ENCODE results near the gene MCIDAS.

MCIDAS gene

DNA sequence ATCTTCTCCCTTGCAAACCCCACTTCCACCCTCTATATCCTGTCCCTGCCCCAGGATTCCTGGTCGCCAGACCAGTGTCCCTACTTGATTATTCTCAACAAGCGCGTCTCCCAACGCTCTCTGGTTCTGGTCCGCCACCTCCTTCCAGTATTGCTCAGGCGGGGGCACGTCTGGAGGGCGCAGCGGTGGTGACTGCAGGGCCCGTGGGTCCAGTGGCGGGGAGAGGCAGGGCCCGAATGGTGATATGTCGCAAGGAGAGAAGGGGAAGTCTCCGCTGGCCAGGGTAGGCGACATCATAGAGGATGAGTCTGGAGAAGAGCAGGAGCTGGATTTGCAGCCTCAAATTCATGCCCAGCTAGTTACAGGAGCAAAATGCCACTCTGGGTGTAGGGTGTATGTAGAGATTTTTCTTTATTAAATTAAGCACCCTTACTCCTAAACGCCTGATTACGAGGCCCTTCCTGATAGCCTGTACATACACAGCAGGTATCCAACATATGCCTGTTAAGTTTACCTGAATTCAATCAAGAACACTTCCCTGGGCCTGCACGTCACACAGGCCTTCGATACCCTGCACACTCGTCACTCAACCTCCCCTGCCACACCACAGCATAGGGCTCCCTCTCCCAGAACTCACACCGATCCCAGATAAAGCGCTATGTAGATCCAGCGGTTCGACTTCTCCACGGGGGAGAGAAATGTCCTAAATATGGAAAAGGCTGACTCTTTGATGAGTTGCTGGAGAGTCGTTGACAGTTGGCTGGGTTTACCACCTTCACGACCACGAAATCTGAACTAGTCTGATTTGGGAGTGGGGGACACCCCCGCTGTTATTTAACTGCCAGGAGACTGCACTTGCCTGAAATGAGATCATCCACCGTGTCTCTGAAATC is 4.8 kb downstream of the MCIDAS start:
- DNase-seq (ENCODE audit: low read depth): no peak

- DNase-seq (ENCODE audit: low read depth): no peak
These were observed 6.5 kb downstream of the MCIDAS start for GRCh38 chr5:55220433-55221185.

DNA sequence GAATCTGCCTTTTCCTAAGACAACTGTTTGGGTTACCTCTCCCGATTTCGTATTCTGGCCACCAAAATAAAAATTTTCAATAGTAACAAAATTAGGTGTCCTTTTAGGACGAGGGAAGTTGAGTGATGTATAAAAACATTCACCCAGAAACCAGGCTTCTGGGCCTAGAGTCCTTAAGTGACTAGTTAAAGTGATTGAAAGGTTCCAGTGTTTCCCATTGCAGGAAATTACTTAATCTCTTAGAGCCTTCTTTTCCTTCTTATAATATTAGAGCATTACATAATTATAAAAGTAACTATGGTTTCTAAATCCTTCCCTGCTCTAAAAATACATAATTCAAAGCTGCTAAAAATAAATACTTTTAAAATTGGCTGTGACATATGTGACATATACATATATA is 7.3 kb downstream of the MCIDAS start:
- DNase-seq (ENCODE audit: low read depth): no peak

DNA sequence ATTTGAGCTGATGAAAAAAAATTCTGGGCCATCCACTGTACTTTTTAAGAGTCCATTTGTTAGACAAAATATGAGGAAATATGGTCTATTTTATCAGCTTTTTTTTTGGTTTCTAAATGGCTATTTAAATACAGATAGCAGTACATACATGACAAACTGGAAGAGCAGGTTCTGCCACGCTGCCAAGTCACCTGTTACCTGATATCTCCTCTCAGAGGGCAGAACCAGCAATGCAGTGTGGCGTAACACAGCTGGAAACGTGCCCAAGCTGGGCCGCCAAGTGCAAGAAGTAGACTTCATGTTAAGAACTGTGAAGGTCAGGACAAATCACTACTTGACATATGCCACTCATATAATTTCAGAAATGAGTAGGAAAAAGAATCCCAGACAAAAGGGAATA is 8.1 kb downstream of the MCIDAS start:
- no peak for DNase-seq (ENCODE audit: low read depth)

- DNase-seq (ENCODE audit: low read depth): no peak
These were observed 15.8 kb downstream of the MCIDAS start for GRCh38 chr5:55211184-55211874.

DNA sequence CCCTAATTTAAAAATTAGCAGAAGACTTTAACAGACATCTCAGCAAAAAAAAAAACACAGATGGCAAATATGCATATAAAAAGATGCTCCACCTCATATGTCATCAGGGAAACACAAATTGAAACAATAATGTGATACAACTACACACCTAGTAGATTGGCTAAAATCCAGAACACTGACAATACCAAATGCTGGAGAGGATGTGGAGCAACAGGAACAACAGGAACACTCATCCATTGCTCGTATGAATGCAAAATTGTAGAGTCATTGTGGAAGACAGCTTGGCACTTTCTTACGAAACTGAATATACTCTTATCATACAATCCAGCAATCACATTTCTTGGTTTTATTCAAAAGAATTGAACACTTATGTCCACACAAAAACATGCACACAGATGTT is 22.1 kb downstream of the MCIDAS start:
- DNase-seq (ENCODE audit: low read depth): no peak

DNA sequence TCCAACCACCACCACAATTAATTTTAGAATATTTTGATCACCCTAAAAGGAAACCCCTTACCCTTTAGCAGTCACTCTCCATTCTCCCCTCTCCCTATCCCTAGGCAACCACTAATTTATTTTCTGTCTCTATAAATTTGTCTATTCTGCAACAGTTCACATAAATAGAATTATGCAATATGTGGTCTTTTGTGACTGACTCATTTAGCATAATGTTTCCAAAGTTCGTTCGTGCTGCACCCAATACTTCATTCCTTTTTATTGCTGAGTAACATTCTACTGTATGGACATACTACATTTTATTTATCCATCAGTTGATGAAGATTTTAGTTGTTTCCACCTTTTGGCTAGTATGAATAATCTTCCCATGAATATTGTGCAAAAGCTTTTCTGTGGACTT is 36.0 kb downstream of the MCIDAS start:
- DNase-seq (ENCODE audit: low read depth): no peak

DNA sequence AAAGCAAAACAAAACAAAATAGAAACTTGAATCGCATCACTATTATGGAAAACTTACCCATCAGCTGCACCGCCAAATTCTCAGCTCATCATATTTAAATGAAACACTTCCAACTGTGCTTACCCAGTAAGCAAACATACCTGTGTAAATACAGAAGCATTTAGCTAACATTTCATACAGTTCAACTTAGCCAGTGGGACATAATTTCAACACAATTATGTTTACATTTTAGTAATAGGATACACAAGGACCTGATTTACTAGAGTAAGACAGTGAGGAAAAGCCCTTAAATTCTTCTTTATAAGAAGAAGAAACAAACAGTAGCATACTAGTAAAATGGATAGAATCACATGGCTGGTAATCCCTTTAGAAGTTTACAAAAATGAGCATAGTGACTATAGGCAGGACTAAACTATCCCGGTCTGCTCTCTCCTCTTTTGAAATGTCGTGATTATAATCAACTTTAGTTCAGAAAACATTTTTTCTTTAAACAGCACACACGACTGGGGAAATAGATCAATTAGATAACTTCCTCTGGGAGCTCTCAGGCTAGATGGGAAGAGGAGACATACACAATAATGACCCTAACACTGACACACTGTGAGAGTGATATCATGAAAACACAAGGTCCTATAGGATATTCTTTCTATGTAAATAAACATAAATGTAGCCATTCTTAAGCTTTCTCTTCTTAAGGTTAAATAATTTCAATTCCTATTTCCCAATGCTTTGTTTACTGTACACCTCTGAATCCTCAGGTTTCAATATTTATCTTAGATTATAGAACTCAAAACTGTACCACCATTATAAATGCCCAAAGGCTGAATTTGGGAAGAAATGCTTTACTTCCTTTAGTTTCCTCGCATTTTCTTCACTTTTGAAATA is 38.2 kb downstream of the MCIDAS start:
- no peak for DNase-seq (ENCODE audit: low read depth)

DNA sequence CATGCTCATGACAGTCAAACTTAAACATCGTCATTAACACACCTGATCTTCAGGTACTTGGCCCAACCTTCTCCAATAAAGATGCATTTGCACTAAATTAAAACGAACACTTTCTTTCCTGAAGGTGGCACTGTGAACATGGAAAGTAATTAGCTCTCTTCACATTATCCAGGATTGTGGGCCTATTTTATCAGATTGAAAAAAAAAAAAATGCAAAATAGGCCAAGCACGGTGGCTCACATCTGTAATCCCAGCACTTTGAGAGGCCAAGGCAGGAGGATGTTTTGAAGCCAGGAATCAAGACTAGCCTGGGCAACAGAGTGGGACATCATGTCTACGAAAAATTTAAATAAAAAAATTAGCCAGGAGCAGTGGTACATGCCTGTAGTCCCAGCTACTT is 39.7 kb downstream of the MCIDAS start:
- DNase-seq (ENCODE audit: low read depth): no peak

- no peak for DNase-seq (ENCODE audit: low read depth)
These were observed 47.1 kb downstream of the MCIDAS start for GRCh38 chr5:55180016-55180415.

DNA sequence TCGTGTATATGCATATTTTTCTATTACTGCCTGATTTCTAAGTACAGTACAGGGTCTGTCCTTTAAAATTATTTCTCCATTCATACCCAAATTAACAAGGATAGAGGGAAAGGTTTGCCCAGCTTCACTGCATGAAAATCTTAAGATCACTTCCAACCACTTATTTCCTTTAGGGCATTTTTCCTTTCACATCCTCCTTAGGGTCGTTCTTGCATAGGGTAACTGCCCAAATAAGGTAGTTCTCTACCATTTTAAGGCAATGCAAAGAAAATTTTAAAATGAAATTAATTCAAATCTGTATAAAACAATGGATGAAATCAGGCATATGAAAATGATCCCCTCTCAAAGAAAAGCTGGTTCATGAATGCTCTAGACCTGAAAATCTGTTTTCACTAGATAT is 50.0 kb downstream of the MCIDAS start:
- no peak for DNase-seq (ENCODE audit: low read depth)

- DNase-seq (ENCODE audit: low read depth): no peak
These were observed 50.8 kb downstream of the MCIDAS start for GRCh38 chr5:55176176-55176818.

GRCh38 chr5:55175781-55176175 is 51.3 kb downstream of the MCIDAS start:
- no peak for DNase-seq (ENCODE audit: low read depth)

DNA sequence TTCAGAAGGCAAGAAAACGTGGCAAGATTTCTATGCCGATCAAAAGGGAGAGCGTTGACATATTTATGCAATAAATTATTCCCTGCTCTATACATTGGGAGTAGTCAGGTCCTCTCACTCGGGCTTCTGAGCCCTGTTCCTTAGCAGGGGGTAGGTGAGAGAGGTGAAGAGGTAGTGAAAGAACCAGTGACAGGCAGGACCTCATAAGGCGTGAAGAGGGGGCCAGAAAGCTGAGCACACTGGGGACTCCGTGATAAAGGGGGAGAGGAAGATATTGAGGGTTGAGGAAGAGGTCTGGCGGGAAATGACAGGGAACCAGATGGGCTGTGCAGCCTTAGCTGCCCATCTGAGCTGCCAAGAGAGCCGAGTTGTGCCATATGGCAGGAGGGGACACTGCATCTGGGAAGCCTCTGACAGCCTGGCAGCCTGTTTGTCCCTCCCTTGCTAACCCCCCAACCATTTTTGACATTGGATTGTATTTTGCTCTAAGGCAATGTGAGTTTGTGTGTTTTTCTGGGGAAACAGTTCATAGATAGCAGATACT is 53.4 kb downstream of the MCIDAS start:
- no peak for DNase-seq (ENCODE audit: low read depth)

DNA sequence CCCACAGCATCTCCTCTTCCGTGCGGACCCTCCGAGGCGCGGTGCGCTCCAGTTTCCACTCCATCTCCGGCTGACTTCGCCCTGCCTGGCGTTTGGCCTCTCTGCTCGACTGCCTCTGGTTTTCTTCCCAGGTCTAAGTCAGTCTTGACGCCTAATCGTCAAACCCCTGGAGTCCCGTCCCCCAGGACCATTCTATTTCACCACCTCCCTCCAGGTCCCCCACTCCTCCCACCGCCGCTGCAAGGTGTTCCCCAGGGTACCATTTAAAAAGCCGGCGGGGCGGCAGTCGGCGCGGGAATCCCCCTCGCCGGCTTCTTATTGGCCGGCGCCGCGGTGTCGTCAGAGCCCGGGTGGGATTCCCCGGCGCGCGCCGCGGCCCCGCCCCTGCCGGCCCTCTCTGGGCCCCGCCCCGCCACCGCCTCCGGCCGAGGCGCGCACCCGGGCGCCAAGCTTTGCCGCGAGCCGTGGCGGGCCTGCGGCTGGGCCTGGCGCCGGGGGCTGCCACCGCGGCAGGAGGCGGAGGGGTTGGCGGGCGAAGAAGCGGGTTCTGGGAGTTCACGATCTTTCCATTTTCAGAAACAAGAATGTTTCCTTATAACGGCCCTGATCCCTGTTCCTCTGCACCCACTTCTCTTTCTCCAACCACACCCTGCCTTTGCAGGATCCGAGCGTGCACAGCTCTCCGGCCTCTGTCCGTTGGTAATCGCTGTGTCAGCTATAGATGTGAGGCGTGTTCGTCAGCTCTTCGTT is 54.0 kb downstream of the MCIDAS start, which contains the start of gene CDC20B:
CDC20B (minus strand) TSS at position 241 of the 750 bp plus-strand sequence; CDS start at position 64, 177 bp downstream.
- DNase-seq (ENCODE audit: low read depth): no peak

DNA sequence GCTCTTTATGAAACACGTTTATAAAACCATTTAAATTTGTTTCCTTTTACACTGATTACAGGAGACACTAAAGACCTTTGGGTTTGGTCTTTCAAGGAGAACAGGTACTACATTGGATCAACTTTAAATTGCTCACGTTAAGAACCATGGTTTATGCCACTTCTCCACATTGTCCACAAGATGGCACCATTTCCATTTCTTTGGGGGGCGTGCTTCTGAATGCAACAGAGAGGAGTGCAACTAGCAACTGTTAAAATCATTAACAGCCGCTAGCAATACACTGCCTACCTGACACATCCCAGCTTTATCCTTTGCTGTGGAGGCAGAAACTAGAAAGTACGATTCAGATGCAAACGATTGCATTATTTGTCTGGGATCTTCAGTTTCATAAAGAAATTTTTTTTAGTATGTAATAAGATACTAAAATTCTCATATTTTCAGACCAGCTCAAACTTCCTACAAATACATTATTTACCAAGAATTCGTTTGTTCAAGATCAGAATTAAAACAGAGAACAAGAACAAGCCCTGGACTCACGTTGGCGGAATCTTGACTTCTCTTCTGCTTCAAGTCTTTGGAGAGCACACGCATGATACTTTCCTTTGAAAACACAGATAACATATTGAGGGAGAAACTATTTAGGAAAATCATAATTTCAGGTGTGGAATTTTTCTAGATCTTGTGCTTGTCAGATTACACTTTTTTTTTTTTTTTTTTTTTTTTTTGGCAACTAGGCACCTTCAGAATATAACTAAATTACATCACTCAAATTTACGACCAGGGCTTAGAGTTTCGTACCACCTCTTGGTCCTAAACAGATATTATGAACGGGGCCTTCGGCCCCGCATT is 54.8 kb downstream of the MCIDAS start:
- DNase-seq (ENCODE audit: low read depth): peak; percentile 69

DNA sequence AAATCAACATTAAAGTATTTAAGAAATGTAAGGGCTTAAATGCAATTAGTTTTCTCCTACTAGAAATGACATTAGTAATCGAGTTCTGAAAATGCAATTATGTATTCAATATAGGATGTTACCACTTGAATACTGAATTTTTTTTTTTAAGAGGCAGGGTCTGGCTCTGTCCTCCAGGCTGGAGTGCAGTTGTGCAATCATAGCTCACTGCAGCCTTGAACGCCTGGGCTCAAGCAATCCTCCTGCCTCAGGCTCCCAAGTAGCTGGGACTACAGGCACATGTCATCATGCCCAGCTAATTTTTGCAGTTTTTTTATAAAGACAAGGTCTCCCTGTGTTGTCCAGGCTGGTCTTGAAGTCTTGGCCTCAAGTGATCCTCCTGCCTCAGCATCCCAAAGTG is 55.6 kb downstream of the MCIDAS start:
- no peak for DNase-seq (ENCODE audit: low read depth)

All from fibroblast of the conjunctiva (primary cell).